Tibial artery (tissue), 4 donors: ENCODE data around the gene ELAVL3.

Experiments
- DNase-seq, 2 donors: peaks; one replicate each; pipeline ENCODE4 v3.0.0-alpha.2; 2019
- H3K27ac ChIP-seq, 2 donors: fragments of 200-600 bp; sonication (generic) in 1 of 2; 1 replicate in 1 of 2; 2 replicates in 1 of 2; pipeline ENCODE4 v1.5.1; 2018 to 2019; ENCODE audit warnings: mild to moderate bottlenecking in 1 of 2
- H3K27me3 ChIP-seq, 2 donors: fragments of 200-600 bp; sonication (generic) in 1 of 2; one replicate each; pipeline versions ENCODE4 v1.5.1 to v1.6.0; 2016 to 2019
- H3K36me3 ChIP-seq, 3 donors: fragments of 200-600 bp; sonication (generic) in 2 of 3; one replicate each; pipeline ENCODE4 v1.5.1; 2016 to 2019; ENCODE audit warnings: mild to moderate bottlenecking in 2 of 3
- H3K4me1 ChIP-seq, 4 donors: fragments of 200-600 bp; sonication (generic) in 2 of 4; 1 replicate in 3 of 4; 2 replicates in 1 of 4; pipeline ENCODE4 v1.5.1; 2016 to 2019
- H3K4me3 ChIP-seq, 2 donors: fragments of 200-600 bp; sonication (generic) in 1 of 2; 1 replicate in 1 of 2; 2 replicates in 1 of 2; pipeline ENCODE4 v1.5.1; 2018 to 2019; ENCODE audit warnings: mild to moderate bottlenecking in 2 of 2
- H3K9me3 ChIP-seq, 3 donors: fragments of 200-600 bp; sonication (generic) in 1 of 3; one replicate each; pipeline ENCODE4 v1.5.1; 2016 to 2019
- CTCF ChIP-seq, 2 experiments: fragments of 200-600 bp in 1 of 2; fragments of 450-650 bp in 1 of 2; IDR thresholded peaks; one replicate each; pipeline ENCODE4 v1.5.1; 2017 to 2019; ENCODE audit warnings: antibody characterized with exemption in 2 of 2, mild to moderate bottlenecking in 1 of 2, moderate library complexity in 1 of 2
- intact Hi-C: fragments of 100-400 bp; cut with DNase I; formaldehyde crosslinking; loops from one replicate; pipeline ENCODE4 v1.15.0; 2023; ENCODE audit warnings: low total_unique reads

Gene ELAVL3

DNA sequence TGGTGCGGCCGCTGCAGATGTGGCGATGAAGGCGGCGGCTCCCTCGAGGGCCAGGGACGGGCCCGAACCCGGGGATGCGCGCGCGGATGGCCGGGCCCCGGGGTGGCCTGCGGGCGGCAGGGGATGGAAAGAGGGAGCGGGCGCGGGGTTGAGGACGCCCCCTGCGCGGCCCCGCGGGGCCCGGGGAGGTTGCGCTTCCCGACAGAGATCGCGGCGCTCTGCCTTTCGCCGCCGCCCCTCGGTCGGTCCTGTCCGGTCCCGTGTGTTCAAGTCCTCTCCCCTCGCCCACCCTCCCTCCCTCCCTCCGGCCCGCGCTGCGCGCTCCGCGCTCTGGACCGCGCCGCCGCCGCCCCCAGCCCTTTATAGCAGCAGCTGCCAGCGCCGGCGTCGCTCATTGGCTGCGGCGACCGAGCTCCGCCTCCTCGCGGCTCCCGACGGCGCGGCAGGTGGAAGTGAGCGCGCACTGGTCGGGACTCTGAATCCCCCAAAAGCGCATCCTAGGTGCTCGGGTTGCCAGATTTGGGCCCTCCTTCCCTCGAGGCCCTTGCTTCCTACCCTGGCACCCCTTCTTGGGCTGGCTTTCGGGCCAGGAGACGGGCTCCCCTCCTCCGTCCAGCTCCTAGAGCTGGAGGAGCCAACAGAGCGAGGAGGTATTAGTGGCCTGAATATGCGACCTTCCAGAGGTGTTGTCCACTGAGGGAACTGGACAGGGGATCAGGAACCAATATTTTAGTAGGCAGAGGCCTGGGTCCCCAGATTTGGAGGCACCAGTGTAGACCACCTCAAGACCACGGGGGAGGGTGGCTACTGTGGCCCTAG is at the start of gene ELAVL3:
TSS of gene ELAVL3 (minus strand) at position 332 of the 819 bp plus-strand sequence. CDS start 438 bp downstream, outside the sequence.
- no peak for TF ChIP-seq CTCF (IDR thresholded peaks at IDR 0.05)
- peaks cover 8 to 37% (median 36%) of the 10 kb centered on the region in 4 donors for H3K4me1 ChIP-seq
- peaks cover 22 to 68% of the 10 kb centered on the region in 2 donors for H3K27me3 ChIP-seq
- intact Hi-C loops: loop anchor here (1.0 kb wide), 1 partner anchor 188 kb away; no protein-coding TSS in a partner anchor
- no peaks in the 10 kb centered on the region for H3K9me3 ChIP-seq
- no peak for DNase-seq
- no peak within 1 kb of the TSS for H3K27ac ChIP-seq
- H3K4me3 ChIP-seq: peak within 1 kb of the TSS in 1 of 2 donors; percentile 18
- peaks cover 9 to 27% (median 19%) of the 10 kb centered on the region in 3 donors for H3K36me3 ChIP-seq

- Histone ChIP-seq H3K27ac (peak overlapping the region; percentile 81 to 88), H3K36me3 (no peaks in the 10 kb centered on the region), H3K9me3 (no peaks in the 10 kb centered on the region), H3K27me3 (no peaks in the 10 kb centered on the region), H3K4me3 (no peak overlapping the region), H3K4me1 (peaks cover 0 to 44% (median 20%) of the 10 kb centered on the region in 4 donors)
- intact Hi-C loops: no loop called here
- DNase-seq: peak; percentile 53 to 90
- peak in 1 of 2 experiments; percentile 23 for TF ChIP-seq CTCF (IDR thresholded peaks at IDR 0.05)
These were observed 49.6 kb upstream of the ELAVL3 start for GRCh38 chr19:11530432-11530831.

DNA sequence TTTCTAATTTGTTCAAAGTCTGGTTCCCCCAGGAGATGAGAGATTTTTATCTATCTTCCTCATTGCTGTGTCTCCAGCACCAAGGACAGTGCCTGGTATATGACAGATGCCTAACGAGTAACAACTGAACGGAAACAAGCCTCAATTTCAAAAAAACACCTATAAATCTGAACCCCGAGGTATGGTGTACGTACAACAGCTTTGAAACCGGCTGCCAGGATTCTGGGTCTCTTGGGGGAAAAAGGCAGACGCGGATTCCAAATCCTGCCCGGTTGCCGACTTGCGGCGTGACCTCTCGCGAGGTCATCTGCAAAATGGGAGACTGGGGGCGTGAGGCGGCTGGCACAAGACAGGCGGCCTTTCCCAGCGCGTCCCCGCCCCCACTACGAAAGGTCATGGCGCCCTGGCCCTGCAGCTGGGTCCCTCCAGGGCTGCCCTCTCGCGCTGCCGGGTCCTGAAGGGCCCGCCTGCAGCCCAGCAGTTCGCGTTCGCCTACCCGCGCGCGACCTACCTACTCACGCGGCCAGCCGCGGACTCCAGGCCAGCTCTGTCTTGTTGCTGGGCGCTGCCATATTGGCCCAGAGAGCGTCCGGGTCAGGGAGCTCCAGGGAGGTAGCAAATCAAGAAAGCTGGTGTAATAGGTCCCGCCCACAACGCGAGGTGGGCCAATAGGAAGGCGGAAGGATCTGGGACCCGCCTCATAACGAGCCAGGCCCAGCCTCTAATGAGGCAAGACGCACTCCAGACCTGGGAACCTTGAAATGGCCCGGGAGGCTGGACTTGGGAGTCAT is 47.9 kb upstream of the ELAVL3 start, which contains the start of gene ECSIT:
TSS of gene ECSIT (minus strand) at position 584 of the 791 bp plus-strand sequence. CDS start 9,964 bp downstream, outside the sequence.
- peak in 1 of 2 experiments; percentile 20 for TF ChIP-seq CTCF (IDR thresholded peaks at IDR 0.05)
- peak within 1 kb of the TSS; percentile 77 to 85 for H3K4me3 ChIP-seq
- peak within 1 kb of the TSS; percentile 81 to 88 for H3K27ac ChIP-seq
- no peaks in the 10 kb centered on the region for H3K27me3 ChIP-seq
- H3K4me1 ChIP-seq: peaks cover 0 to 31% (median 15%) of the 10 kb centered on the region in 4 donors
- intact Hi-C loops: no loop called here
- peaks cover 0 to 14% (median 0%) of the 10 kb centered on the region in 3 donors for H3K36me3 ChIP-seq
- H3K9me3 ChIP-seq: no peaks in the 10 kb centered on the region
- DNase-seq: peak; percentile 98 to 99

- H3K27me3 ChIP-seq: no peaks in the 10 kb centered on the region
- H3K4me3 ChIP-seq: no peak overlapping the region
- intact Hi-C loops: no loop called here
- H3K9me3 ChIP-seq: no peaks in the 10 kb centered on the region
- TF ChIP-seq CTCF (IDR thresholded peaks at IDR 0.05): no peak
- H3K36me3 ChIP-seq: peaks cover 9 to 88% (median 53%) of the 10 kb centered on the region in 3 donors
- DNase-seq: no peak
- no peaks in the 10 kb centered on the region for H3K4me1 ChIP-seq
- H3K27ac ChIP-seq: no peak overlapping the region
These were observed 38.3 kb upstream of the ELAVL3 start for GRCh38 chr19:11519138-11519537.

DNA sequence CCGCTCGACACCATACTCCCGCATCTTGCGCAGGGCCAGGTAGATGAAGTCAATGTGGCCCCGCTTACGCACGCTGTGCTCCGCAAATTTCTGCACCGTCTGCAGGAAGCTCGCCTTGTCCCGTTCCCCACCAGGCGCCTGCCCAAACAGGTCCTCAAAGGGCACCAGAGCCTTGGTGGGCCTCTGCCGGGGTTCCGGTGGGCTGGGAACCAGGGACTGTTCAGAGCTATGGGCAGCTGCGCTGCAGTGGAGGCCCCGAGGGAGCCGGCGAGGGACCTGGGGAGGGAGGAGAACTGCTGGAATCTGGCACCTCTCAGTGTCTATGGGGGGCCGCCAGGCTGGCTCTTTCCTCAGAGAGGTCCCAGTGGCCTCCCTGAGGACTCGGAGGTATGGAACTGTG is 33.1 kb upstream of the ELAVL3 start:
- Histone ChIP-seq H3K4me1 (no peaks in the 10 kb centered on the region), H3K36me3 (peaks cover 17 to 78% (median 60%) of the 10 kb centered on the region in 3 donors), H3K27ac (no peak overlapping the region), H3K27me3 (no peaks in the 10 kb centered on the region), H3K9me3 (no peaks in the 10 kb centered on the region), H3K4me3 (no peak overlapping the region)
- intact Hi-C loops: no loop called here
- TF ChIP-seq CTCF (IDR thresholded peaks at IDR 0.05): no peak
- DNase-seq: no peak
